H54 (cell line): ENCODE measurements around the gene SCPEP1.
"Not testable (repeated sequence)": the region's sequence is repeated elsewhere in the genome, so short reads cannot be mapped to it uniquely, and the experiment has no call there.

Experiments used
- DNase-seq: peaks from one replicate; pipeline ENCODE4 v3.0.0; 2011; ENCODE audit warnings: low spot score, mixed read lengths; ENCODE audit not compliant: insufficient read length
- FAIRE-seq: peaks from 3 replicates; lab custom pipeline; 2011; peaks lifted over from hg19 to GRCh38; lab: Jason Lieb, UNC
- POLR2A ChIP-seq: IDR thresholded peaks from 2 replicates; pipeline ENCODE4 v1.6.1; 2011; ENCODE audit warnings: low read depth, mild to moderate bottlenecking, low read length

Gene SCPEP1

GRCh38 chr17:56975656-56976055, 2.3 kb upstream of the SCPEP1 start:
- no peak for FAIRE-seq
- TF ChIP-seq POLR2A = no peak
- no peak for DNase-seq

DNA sequence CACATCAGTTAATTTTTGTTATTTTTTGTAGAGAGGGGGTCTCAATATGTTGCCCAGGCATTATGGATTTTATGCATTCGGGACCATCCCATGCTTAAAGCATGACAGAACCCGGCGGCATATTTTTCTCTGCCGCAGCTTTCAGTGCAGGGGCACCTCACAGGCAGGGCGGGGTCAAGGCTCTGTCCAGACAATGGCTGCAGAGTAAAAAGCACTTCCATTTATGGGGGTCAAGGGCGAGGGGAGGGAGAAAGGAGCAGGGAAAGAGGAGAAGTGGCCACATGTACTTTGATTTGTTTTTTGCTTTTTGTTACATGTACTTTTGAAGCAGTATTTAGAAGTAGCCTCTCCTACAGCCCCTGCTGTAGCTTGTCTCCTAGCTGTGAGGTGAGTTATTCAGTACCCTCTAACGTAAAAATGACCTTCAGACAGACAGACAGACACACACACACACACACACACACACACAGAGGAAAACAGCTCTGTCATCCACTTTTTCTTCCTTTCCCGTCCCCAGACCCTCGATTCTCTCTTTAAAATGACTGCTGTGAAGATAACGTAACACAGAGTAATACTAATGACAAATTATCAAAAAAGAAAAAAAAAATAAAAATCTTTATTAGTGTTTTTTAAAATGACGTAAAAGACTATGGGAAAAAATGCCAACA, 856 bp upstream of the SCPEP1 start:
- FAIRE-seq (no peak), DNase-seq (no peak)
- no peak for TF ChIP-seq POLR2A

- DNase-seq (no peak), FAIRE-seq (no peak)
- no peak for TF ChIP-seq POLR2A
Observed at GRCh38 chr17:56978441-56979090, 635 bp downstream of the SCPEP1 start.

GRCh38 chr17:56979091-56979480, 1.2 kb downstream of the SCPEP1 start:
- no peak for DNase-seq
- FAIRE-seq = no peak
- TF ChIP-seq POLR2A = no peak

DNA sequence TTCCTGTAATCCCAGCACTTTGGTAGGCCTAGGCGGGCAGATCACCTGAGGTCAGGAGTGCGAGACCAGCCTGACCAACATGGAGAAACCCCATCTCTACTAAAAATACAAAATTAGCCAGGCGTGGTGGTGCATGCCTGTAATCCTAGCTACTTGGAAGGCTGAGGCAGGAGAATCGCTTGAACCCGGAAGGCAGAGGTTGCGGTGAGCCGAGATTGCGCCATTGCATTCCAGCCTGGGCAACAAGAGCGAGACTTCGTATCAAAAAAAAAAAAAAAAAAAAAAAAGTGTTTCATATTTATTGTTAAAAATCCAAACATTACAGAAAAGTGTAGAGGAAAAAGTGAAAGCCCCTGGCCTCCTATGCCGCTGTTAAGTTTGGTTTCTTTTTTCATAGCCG, 2.6 kb downstream of the SCPEP1 start:
- not testable (repeated sequence) for FAIRE-seq, DNase-seq

- DNase-seq (no peak), FAIRE-seq (no peak)
- no peak for TF ChIP-seq POLR2A
Observed at GRCh38 chr17:56982312-56982711, 4.4 kb downstream of the SCPEP1 start.

DNA sequence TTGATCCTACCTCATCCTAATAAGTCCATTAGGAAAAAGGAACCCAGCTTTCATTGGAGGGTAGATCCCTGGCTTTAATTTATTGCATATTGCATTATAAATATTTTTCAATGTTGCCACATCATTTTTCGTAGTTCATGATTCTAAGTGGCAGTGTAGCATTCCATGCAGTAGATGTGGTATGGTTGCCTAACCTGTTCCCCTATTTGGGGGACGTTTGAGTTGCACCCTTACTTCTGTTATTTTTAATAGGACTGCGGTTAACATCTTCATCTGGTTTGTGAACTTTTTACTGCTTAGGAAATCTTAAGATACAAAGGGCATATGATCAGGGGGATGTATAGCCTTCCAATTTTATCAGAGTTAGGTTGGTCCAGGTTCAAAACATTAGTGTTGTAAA, 5.4 kb downstream of the SCPEP1 start:
- FAIRE-seq (no peak), DNase-seq (no peak)
- TF ChIP-seq POLR2A = no peak

DNA sequence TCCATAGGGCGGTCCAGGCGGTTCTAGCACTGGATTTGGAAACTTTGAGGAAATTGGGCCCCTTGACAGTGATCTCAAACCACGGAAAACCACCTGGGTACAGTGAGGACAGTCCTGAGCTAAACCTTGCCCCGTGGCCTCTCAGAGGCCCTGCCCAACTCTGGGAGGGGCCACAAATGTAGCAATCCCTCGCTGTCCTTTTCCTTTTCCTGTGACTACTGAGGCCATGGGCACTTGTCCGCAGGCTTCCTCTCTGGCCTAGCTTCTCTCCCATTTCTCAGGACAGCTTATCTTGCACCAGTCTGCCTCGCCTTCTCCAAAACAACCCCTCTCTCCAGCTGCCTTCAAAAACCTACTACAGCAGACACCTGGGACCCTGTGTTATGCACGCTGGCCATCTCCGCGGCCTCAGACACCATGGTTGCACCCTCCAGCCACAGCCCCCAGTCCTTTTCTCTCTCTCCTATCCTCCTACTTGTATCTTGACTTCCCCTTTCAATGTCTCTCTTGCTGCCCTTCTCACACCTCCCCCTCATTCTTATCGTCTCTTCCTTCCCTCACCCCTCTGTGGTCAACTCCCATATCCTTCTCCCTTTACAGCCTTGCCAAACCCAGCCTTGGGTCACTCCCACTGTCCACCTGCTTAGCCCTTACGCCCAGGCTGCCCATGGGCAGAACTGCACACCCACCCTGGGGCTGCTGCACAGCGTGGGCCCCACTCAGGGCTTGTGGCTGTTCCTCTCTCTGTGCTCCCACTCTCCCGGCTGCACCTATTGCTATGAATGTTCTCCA, 7.6 kb downstream of the SCPEP1 start:
- FAIRE-seq (no peak), DNase-seq (no peak)
- TF ChIP-seq POLR2A = no peak

- DNase-seq (no peak), FAIRE-seq (no peak)
- no peak for TF ChIP-seq POLR2A
Observed at GRCh38 chr17:56987283-56987834, 9.4 kb downstream of the SCPEP1 start.

- DNase-seq (no peak), FAIRE-seq (no peak)
- TF ChIP-seq POLR2A = no peak
Observed at GRCh38 chr17:56988901-56989572, 11.1 kb downstream of the SCPEP1 start.

DNA sequence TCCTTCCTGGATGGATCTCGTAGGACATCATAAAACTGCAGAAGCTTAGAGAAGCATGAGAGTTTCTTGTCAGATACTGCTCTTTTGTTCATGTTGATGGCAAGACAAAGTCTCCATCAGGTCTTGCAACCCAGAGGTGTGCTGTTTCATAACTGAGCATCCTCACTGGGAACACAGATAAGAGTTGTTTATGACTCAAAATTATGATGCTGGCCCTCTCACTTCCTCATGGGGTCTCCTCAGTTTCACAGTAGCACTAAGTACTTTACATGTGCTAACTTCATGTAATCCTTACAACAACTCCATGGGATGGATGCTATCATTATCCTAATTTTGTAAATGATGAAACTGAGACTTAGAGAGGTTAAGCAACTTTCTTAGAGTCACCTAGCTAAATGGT, 14.4 kb downstream of the SCPEP1 start:
- no peak for TF ChIP-seq POLR2A

GRCh38 chr17:56994009-56994792, 16.3 kb downstream of the SCPEP1 start:
- no peak for FAIRE-seq
- no peak for TF ChIP-seq POLR2A
- DNase-seq = no peak

More for the DNA sequence above, 14.4 kb downstream of the SCPEP1 start:
- DNase-seq (no peak), FAIRE-seq (no peak)

DNA sequence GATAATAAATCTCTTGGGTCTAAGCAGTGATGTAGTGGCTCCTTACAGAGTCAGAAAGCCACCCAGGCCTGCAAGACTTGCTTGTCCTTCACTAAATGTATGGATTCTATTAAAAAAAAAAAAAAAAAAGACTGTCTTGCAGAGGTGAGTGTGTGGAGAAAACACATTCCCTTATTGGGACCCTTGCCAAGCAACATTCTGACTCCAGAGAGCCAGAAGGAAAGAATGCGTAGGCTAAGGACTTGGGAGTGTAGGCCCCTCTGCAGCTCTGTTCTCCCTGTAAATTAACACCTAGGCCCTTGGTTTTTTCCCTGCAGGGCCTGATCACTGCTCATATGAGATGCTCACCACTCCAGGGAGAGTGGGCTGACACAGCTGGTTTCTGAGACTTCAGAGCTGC, 17.8 kb downstream of the SCPEP1 start:
- TF ChIP-seq POLR2A = no peak
- no peak for DNase-seq
- no peak for FAIRE-seq

DNA sequence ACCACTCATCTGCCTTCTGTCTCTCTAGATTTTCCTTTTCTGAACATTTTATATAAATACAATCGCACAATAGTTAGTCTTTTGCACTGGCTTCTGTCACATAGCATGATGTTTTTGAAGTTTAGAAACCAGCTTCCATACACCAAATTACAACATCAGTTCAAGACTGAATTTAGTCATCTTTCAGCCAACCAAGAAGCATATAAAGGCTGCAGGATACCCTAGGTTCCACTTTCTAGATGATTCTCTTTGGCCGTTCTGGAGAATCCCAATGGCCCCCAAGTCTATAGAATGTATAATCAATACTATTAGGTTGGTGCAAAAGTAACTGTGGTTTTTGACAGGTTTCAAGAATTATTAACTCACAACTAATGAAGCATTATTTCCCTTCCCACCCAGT, 19.4 kb downstream of the SCPEP1 start:
- no peak for TF ChIP-seq POLR2A
- no peak for FAIRE-seq

More for the DNA sequence above, 19.4 kb downstream of the SCPEP1 start:
- DNase-seq = no peak
